ENCODE data around the gene PCNX2. TPM values are rescaled to one million over a fixed set of nuclear protein-coding genes. Genes with fewer than 3 reads are reported as not detected.

PCNX2 gene
- total and polyA plus RNA-seq, 2 of the 8 experiments (the other 6 are each of a cell fraction or from before 2014, with no cell fraction given): 46.1 to 57.6 TPM

DNA sequence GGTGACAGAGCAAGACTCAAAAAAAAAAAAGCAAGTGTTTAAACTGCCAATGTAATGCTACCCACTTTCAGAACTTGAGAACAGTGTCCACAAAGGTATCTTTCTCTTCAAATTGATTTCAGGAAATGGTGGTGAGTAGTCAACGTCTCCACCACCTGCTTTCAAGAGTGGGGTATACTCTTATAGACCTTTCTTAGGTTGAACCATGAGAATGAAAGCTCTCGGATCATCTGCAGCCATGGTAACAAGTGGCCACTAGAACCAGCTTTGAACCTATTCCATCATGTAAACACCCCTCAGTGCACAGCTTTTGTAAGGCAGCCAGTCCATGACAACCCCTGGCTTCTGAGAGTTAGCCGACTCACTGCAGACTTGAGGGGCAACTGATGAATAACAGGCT lies 237.7 kb downstream of the PCNX2 start:
- no peak overlapping the region for H2BK120ac ChIP-seq (replicated peaks; ENCODE audit: low read depth, low read length)
- H2AK5ac ChIP-seq (ENCODE audit: low read depth, low read length): no peak overlapping the region
- no peak for TF ChIP-seq PHF8 (conservative IDR thresholded peaks at IDR 0.05; ENCODE audit: low read depth, low read length)
- TF ChIP-seq, protein P1, sequence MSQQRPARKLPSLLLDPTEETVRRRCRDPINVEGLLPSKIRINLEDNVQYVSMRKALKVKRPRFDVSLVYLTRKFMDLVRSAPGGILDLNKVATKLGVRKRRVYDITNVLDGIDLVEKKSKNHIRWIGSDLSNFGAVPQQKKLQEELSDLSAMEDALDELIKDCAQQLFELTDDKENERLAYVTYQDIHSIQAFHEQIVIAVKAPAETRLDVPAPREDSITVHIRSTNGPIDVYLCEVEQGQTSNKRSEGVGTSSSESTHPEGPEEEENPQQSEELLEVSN (IDR thresholded peaks at IDR 0.05): no peak
- TF ChIP-seq KDM1A (IDR thresholded peaks at IDR 0.05; ENCODE audit: borderline replicate concordance, low read length): no peak
- TF ChIP-seq POLR2A (IDR thresholded peaks at IDR 0.05; ENCODE audit: control extremely low read depth in 1 of 2, low read depth in 2 of 2, low read length in 2 of 2): no peak
- no peak for TF ChIP-seq SP1 (IDR thresholded peaks at IDR 0.05; ENCODE audit: low read depth, low read length)
- no peak for TF ChIP-seq SIX5 (IDR thresholded peaks at IDR 0.05; ENCODE audit: low read depth, low read length)
- H2BK20ac ChIP-seq (ENCODE audit: low read length): no peak overlapping the region
- 93% methylated on average over 3 of the region's 3 CpGs; no CpG with 5 or more reads in 1 of the 2 experiments for WGBS, 2 experiments (ENCODE audit: extremely low coverage in 1 of 2, insufficient coverage in 1 of 2, insufficient read length in 1 of 2, insufficient replicate concordance in 2 of 2, low coverage in 1 of 2, low lambda C conversion rate in 2 of 2, missing lambda C conversion rate in 1 of 2)
- H3K4me2 ChIP-seq (ENCODE audit: insufficient read depth in 1 of 2, low read depth in 2 of 2, low read length in 2 of 2): no peak overlapping the region
- H3K56ac ChIP-seq (replicated peaks; ENCODE audit: insufficient read length, low read depth, low read length): no peak overlapping the region
- H3K9me3 ChIP-seq (ENCODE audit: insufficient read depth in 2 of 2, low read depth in 1 of 2, low read length in 1 of 2): no peaks in the 10 kb centered on the region
- no peaks in the 10 kb centered on the region for H3K79me2 ChIP-seq (ENCODE audit: control insufficient read depth in 1 of 2, insufficient read depth in 2 of 2, low read length in 2 of 2)
- ChIA-PET POLR2A (ENCODE audit: partially characterized antibody) (no interaction called here), CTCF (ENCODE audit: partially characterized antibody) (interaction anchor here (0.6 kb wide), 1 partner anchor 158 kb away, joined by 3 read pairs; no protein-coding TSS in a partner anchor)
- no peak overlapping the region for H3K4ac ChIP-seq (replicated peaks; ENCODE audit: insufficient read length, low read depth, low read length)
- FAIRE-seq (no peak), DNase-seq (ENCODE audit: low read depth in 1 of 2, low spot score in 2 of 2) (no peak)
- no peak overlapping the region for H3K18ac ChIP-seq (ENCODE audit: extremely low read depth, low read length)
- H2AFZ ChIP-seq (ENCODE audit: low read length): no peak overlapping the region
- no peaks in the 10 kb centered on the region for H3K27me3 ChIP-seq (replicated peaks in 1 of 4; ENCODE audit: control insufficient read depth in 3 of 4, extremely low read depth in 1 of 4, insufficient read depth in 3 of 4, low read length in 3 of 4)
- no peak overlapping the region for H4K8ac ChIP-seq (ENCODE audit: extremely low read depth, insufficient read depth, low read length)
- no peak overlapping the region for H3K14ac ChIP-seq (ENCODE audit: insufficient read length)
- H2BK15ac ChIP-seq (ENCODE audit: low read length): no peak overlapping the region
- no peaks in the 10 kb centered on the region for H3K23me2 ChIP-seq (ENCODE audit: low read depth, low read length)
- H3K23ac ChIP-seq (ENCODE audit: insufficient read length): no peak overlapping the region
- H4K91ac ChIP-seq (replicated peaks; ENCODE audit: insufficient read length, low read length): no peak overlapping the region
- H3K4me1 ChIP-seq (replicated peaks in 1 of 4; ENCODE audit: control insufficient read depth in 3 of 4, insufficient read depth in 4 of 4, low read length in 3 of 4): peaks cover 0 to 4% (median 0%) of the 10 kb centered on the region in 4 experiments; a peak in 1 of 7 replicates
- H2BK12ac ChIP-seq (ENCODE audit: low read depth, low read length): no peak overlapping the region
- H3K9ac ChIP-seq (replicated peaks in 1 of 4; ENCODE audit: extremely low read depth in 1 of 4, low read depth in 3 of 4, low read length in 3 of 4): no peak overlapping the region
- H3K79me1 ChIP-seq (ENCODE audit: low read depth, low read length): no peaks in the 10 kb centered on the region
- no peaks in the 10 kb centered on the region for H4K20me1 ChIP-seq (replicated peaks in 1 of 2; ENCODE audit: control insufficient read depth in 1 of 2, insufficient read depth in 2 of 2, low read length in 2 of 2)
- H2BK5ac ChIP-seq (ENCODE audit: low read depth, low read length): no peak overlapping the region
- H4K5ac ChIP-seq (ENCODE audit: insufficient read length, low read depth, low read length): no peak overlapping the region
- no peak overlapping the region for H3K27ac ChIP-seq (ENCODE audit: low read depth, low read length)
- peaks cover 0 to 7% (median 5%) of the 10 kb centered on the region in 4 experiments; a peak in 4 of 8 replicates for H3K36me3 ChIP-seq (ENCODE audit: control insufficient read depth in 2 of 4, insufficient read depth in 4 of 4, low read length in 3 of 4)
- H3K4me3 ChIP-seq (ENCODE audit: extremely low read depth in 1 of 4, insufficient read depth in 2 of 4, low read depth in 3 of 4, low read length in 4 of 4): no peak overlapping the region
